Measurements from ENCODE around the gene RSPH9.

RSPH9 gene

DNA sequence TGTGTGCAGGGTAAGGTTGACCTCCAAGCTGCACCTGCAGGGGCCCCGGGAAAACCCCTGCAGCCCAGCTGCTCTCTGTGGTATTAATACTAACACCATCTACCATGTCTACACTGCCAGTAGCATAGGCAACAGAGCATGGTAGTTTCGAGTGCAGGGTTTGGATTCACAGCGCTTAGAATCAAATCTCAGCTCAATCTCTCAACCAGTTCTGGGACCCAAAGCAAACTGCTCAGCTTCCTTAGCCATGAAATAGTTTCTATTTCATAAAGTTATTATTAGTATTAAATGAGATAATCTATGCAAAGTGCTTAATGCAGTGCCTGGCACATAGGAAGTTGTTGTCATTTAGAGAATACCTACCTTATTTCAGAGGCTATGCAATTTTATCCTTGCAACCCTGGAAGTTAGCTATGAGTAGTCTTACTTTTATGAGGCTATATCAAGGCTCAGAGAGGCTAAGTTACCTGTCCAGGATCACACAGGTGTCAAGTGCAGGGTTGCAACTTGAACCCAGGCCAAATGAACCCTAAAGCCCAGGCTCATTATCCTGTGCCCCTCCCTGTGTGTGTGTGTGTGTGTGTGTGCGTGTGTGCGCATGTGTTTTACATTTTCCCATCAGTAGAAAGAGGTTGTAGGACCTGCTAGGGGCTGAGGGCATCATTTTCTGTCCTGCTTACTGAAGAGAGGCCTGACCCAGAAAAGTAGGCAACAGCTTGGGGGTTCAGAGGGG is 70.4 kb downstream of the RSPH9 start:
- TF ChIP-seq JUND (IDR thresholded peaks at IDR 0.05; ENCODE audit: low read depth): no peak
- in situ Hi-C loops (cut with HindIII; ENCODE audit: low pct_unique_long_range_greater_than_20kb, low sequenced_read_pairs): no loop called here
- no peak for DNase-seq (ENCODE audit: low read depth in 1 of 2, low spot score in 1 of 2)

- no peak for TF ChIP-seq JUND (IDR thresholded peaks at IDR 0.05; ENCODE audit: low read depth)
- in situ Hi-C loops (cut with HindIII; ENCODE audit: low pct_unique_long_range_greater_than_20kb, low sequenced_read_pairs): no loop called here
- no peak for DNase-seq (ENCODE audit: low read depth in 1 of 2, low spot score in 1 of 2)
Measured at GRCh38 chr6:43716099-43716498, 71.3 kb downstream of the RSPH9 start.

DNA sequence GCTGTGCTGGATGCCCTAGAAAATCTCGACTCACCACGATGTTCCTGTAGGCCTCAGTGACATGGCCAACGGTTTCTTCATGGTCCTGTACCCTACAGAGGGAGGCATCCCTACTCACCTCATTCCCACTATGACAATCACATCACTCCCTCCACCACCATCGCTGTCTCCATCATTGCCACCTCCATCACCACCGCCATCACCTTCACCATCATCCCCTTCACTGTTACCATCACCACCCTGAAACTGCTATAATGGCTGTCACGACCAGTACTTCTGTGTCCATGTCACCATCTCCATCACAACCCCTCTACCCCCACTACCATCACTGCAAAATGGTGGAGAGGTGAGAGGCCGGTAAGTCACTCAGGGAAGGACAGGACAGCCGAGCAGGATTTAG is 72.6 kb downstream of the RSPH9 start:
- in situ Hi-C loops (cut with HindIII; ENCODE audit: low pct_unique_long_range_greater_than_20kb, low sequenced_read_pairs): no loop called here
- DNase-seq (ENCODE audit: low read depth in 1 of 2, low spot score in 1 of 2): no peak
- no peak for TF ChIP-seq JUND (IDR thresholded peaks at IDR 0.05; ENCODE audit: low read depth)

- no peak for TF ChIP-seq JUND (IDR thresholded peaks at IDR 0.05; ENCODE audit: low read depth)
- DNase-seq (ENCODE audit: low read depth in 1 of 2, low spot score in 1 of 2): no peak
- in situ Hi-C loops (cut with HindIII; ENCODE audit: low pct_unique_long_range_greater_than_20kb, low sequenced_read_pairs): no loop called here
Measured at GRCh38 chr6:43717822-43718221, 73.0 kb downstream of the RSPH9 start.

GRCh38 chr6:43718387-43719105 is 73.7 kb downstream of the RSPH9 start:
- in situ Hi-C loops (cut with HindIII; ENCODE audit: low pct_unique_long_range_greater_than_20kb, low sequenced_read_pairs): no loop called here

GRCh38 chr6:43719511-43719910 is 74.7 kb downstream of the RSPH9 start:
- no peak for TF ChIP-seq JUND (IDR thresholded peaks at IDR 0.05; ENCODE audit: low read depth)
- DNase-seq (ENCODE audit: low read depth in 1 of 2, low spot score in 1 of 2): no peak
- in situ Hi-C loops (cut with HindIII; ENCODE audit: low pct_unique_long_range_greater_than_20kb, low sequenced_read_pairs): no loop called here

More at GRCh38 chr6:43718387-43719105, 73.7 kb downstream of the RSPH9 start:
- DNase-seq (ENCODE audit: low read depth in 1 of 2, low spot score in 1 of 2): no peak
- TF ChIP-seq JUND (IDR thresholded peaks at IDR 0.05; ENCODE audit: low read depth): no peak

- no peak for TF ChIP-seq JUND (IDR thresholded peaks at IDR 0.05; ENCODE audit: low read depth)
- in situ Hi-C loops (cut with HindIII; ENCODE audit: low pct_unique_long_range_greater_than_20kb, low sequenced_read_pairs): no loop called here
- DNase-seq (ENCODE audit: low read depth in 1 of 2, low spot score in 1 of 2): no peak
Measured at GRCh38 chr6:43720999-43721398, 76.2 kb downstream of the RSPH9 start.
